ENCODE data around the gene CAMK2A. TPM values are rescaled to one million over a fixed set of nuclear protein-coding genes. Genes with fewer than 3 reads are reported as not detected.

CAMK2A gene
- total and polyA plus RNA-seq, 7 donors, result 0.44 to 2.1 (median 0.64) TPM; not detected in 1

DNA sequence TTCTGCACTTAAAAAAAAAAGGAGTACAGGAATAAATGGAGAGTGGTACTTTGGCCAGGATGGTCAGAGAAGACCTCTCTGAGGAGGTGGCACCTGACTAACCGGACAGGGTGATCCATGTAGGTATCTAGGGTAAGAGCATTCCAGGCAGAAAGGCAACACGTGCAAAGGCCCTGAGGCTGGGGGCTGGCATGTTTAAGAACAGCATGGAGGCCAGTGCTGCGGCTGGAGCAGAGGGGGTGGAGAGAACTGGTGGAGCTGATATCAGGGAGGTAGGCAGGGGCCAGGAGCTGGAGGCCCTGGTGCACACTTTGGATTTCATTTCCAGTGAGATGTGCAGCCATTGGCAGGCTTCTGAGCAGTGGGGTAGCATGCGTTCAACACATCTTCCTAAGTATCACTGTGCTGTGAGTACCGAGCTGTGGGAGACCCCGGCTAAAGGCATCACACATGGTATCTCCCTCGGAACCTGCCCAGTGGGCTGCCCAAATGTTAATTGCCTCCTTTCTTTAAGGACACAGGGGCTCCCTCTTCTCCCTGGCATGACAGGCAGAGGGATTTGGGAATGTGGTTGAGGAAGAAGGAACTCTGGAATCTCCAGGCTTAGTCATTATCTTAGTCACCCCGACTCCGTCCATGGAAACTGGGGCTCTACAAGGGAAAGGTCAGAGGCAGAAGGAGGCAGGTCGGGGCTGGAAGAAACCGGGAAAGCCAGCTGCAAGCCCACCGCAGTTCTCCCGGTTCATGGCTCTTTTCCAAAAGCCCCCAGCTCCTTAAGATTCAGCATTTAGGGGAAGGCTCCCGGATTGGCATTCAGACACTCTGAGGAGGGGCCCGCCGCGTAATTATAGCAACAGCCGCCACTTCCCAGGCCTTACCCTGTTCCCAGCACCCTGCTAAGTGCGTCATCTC, 81.1 kb downstream of the CAMK2A start:
- Histone ChIP-seq H3K4me3 (no peak overlapping the region), H3K36me3 (no peaks in the 10 kb centered on the region), H3K9me3 (no peaks in the 10 kb centered on the region), H3K4me1 (no peaks in the 10 kb centered on the region), H3K27me3 (no peaks in the 10 kb centered on the region), H3K27ac (no peak overlapping the region)
- WGBS, 2 donors, result 42 to 56% methylated on average over 19 of the region's 19 CpGs
- intact Hi-C loops (cut with DNase I), result no loop called here
- no peak for DNase-seq
- TF ChIP-seq POLR2AphosphoS5 (IDR thresholded peaks at IDR 0.05) (no peak), POLR2A (IDR thresholded peaks at IDR 0.05) (no peak), EP300 (IDR thresholded peaks at IDR 0.05) (no peak)
- TF ChIP-seq, protein P1, sequence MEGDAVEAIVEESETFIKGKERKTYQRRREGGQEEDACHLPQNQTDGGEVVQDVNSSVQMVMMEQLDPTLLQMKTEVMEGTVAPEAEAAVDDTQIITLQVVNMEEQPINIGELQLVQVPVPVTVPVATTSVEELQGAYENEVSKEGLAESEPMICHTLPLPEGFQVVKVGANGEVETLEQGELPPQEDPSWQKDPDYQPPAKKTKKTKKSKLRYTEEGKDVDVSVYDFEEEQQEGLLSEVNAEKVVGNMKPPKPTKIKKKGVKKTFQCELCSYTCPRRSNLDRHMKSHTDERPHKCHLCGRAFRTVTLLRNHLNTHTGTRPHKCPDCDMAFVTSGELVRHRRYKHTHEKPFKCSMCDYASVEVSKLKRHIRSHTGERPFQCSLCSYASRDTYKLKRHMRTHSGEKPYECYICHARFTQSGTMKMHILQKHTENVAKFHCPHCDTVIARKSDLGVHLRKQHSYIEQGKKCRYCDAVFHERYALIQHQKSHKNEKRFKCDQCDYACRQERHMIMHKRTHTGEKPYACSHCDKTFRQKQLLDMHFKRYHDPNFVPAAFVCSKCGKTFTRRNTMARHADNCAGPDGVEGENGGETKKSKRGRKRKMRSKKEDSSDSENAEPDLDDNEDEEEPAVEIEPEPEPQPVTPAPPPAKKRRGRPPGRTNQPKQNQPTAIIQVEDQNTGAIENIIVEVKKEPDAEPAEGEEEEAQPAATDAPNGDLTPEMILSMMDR (IDR thresholded peaks at IDR 0.05), result no peak

DNA sequence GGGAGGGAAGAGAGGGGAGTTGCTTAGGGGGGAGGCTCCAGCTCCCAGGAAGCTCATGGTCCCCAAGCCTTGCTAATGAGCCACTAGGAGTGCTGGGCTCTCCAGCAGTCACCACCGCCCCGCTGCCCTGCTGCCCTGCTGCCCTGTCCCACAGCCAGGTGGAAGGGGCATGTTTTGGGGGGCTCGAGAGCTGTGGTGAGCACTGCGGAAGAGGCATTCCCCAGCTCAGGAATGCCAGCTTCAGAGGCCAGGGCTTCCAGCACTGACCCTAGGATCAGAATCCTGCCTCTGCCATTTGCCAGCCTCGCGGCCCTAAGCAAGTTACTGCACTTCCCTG, 82.8 kb downstream of the CAMK2A start:
- Histone ChIP-seq H3K27ac (no peak overlapping the region), H3K36me3 (no peaks in the 10 kb centered on the region), H3K9me3 (no peaks in the 10 kb centered on the region), H3K4me3 (no peak overlapping the region), H3K4me1 (no peaks in the 10 kb centered on the region), H3K27me3 (no peaks in the 10 kb centered on the region)
- WGBS, 2 donors, result 93% methylated on average over 6 of the region's 6 CpGs
- TF ChIP-seq, protein P1 (IDR thresholded peaks at IDR 0.05), result no peak
- TF ChIP-seq POLR2AphosphoS5 (IDR thresholded peaks at IDR 0.05), result no peak
- no peak for TF ChIP-seq EP300 (IDR thresholded peaks at IDR 0.05)
- no peak for TF ChIP-seq POLR2A (IDR thresholded peaks at IDR 0.05)
- no peak for DNase-seq
- intact Hi-C loops (cut with DNase I), result no loop called here

DNA sequence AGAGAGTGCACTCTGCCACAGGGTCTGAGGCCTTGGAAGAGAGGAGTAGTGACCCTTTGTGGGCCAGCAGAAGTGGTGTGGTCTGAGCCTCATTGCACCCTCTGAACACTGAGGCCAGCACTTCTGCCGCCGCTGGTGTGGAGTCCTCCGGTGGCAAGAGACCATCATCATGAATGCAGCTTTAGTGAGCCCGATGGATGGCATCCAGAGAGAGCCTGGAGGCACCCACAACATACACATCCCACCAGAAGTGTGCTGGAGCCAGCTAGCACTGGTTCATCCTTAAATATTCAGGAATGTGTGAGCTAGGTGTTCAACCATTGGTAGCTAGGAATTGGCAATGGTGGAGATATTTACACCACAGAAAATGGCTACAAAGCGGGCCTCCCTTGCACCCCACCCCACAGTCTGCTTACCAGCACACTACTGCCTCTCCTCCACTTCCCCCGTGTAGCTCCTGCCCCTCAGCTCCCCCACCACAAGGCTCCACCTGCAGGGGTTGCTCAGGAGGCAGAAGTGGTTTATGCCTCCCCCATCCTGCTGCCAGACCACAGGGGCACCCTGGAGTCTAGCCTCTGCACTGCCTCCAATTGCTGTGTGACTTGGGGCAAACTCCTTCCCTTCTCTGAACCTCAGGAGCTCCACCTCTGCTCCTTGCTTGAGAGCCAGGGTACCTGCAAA, 83.3 kb downstream of the CAMK2A start:
- H3K27ac ChIP-seq, result no peak overlapping the region
- H3K9me3 ChIP-seq, result no peaks in the 10 kb centered on the region
- no peaks in the 10 kb centered on the region for H3K36me3 ChIP-seq
- 77 to 91% methylated on average over 6 of the region's 6 CpGs for WGBS, 2 donors
- H3K27me3 ChIP-seq, result no peaks in the 10 kb centered on the region
- intact Hi-C loops (cut with DNase I), result no loop called here
- DNase-seq, result no peak
- H3K4me3 ChIP-seq, result no peak overlapping the region
- TF ChIP-seq POLR2AphosphoS5 (IDR thresholded peaks at IDR 0.05) (no peak), POLR2A (IDR thresholded peaks at IDR 0.05) (no peak), EP300 (IDR thresholded peaks at IDR 0.05) (no peak)
- TF ChIP-seq, protein P1 (IDR thresholded peaks at IDR 0.05), result no peak
- H3K4me1 ChIP-seq, result no peaks in the 10 kb centered on the region

DNA sequence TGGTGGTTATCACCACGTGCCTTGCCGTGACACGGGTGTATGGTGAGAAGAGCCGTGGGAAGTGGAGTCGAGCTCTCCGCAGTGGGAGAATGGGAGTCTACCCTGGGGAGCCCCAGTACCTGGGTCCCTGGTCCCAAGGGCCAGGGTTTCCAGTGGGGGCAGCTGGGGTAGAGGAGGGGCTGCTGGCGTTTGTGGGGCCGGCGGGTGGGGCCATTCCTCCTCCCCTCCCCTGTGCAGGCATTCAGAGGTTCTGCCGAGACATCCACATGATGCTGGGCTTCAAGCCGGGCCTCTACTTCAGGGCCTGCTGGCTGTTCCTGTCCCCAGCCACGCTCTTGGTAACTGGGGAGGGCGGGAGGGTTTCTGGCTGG, 85.0 kb downstream of the CAMK2A start:
- intact Hi-C loops (cut with DNase I), result no loop called here
- WGBS, 2 donors, result 93 to 97% methylated on average over 13 of the region's 13 CpGs
- H3K4me1 ChIP-seq, result no peaks in the 10 kb centered on the region
- DNase-seq, result no peak
- no peaks in the 10 kb centered on the region for H3K9me3 ChIP-seq
- no peak for TF ChIP-seq EP300 (IDR thresholded peaks at IDR 0.05)
- TF ChIP-seq POLR2AphosphoS5 (IDR thresholded peaks at IDR 0.05), result no peak
- TF ChIP-seq, protein P1 (IDR thresholded peaks at IDR 0.05), result no peak
- no peak for TF ChIP-seq POLR2A (IDR thresholded peaks at IDR 0.05)
- no peak overlapping the region for H3K27ac ChIP-seq
- no peaks in the 10 kb centered on the region for H3K27me3 ChIP-seq
- no peaks in the 10 kb centered on the region for H3K36me3 ChIP-seq
- H3K4me3 ChIP-seq, result no peak overlapping the region

Data from sigmoid colon (tissue), 7 donors.